Measurements from ENCODE around the gene LRRC51.
"Not testable (repeated sequence)": the region's sequence is repeated elsewhere in the genome, so short reads cannot be mapped to it uniquely, and the experiment has no call there.

The LRRC51 gene

DNA sequence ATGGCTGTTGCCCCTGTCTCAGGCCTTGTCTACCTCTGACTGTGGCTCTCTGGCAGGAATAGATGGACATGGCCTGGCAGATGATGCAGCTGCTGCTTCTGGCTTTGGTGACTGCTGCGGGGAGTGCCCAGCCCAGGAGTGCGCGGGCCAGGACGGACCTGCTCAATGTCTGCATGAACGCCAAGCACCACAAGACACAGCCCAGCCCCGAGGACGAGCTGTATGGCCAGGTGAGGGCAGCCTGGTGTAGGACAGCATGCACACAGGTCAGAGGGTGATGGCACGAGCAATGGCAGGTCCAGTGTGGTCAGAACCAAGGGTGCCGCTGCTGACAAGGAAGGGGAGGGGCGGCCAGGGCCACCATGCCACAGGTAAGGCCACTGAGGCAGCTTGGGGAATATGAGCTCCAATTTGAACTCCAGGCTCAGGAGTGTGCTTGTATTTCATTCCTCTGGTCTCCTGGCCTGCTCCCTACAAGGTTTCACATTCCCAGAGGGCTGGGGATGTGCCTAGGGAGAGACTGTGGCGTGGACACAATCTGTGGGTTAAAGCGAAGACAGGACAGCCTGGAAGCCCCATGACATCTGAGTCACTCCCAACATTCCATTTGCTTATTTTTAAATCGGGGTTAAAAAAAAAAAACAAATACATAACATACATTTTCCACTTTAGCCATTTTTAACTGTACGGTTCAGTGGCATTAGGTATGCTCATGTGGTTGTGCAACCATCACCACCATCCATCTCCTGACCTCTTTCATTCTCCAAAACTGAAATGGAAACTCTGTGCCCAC lies 55.4 kb downstream of the LRRC51 start:
- H3K36me3 Mint-ChIP-seq (ENCODE audit: low read depth) = no peaks in the 10 kb centered on the region
- no peak overlapping the region for H3K27ac Mint-ChIP-seq
- peaks cover 13% of the 10 kb centered on the region for H3K27me3 Mint-ChIP-seq
- no peaks in the 10 kb centered on the region for H3K9me3 Mint-ChIP-seq
- H3K4me3 Mint-ChIP-seq = no peak overlapping the region
- peaks cover 12% of the 10 kb centered on the region for H3K4me1 Mint-ChIP-seq (ENCODE audit: low read depth)

DNA sequence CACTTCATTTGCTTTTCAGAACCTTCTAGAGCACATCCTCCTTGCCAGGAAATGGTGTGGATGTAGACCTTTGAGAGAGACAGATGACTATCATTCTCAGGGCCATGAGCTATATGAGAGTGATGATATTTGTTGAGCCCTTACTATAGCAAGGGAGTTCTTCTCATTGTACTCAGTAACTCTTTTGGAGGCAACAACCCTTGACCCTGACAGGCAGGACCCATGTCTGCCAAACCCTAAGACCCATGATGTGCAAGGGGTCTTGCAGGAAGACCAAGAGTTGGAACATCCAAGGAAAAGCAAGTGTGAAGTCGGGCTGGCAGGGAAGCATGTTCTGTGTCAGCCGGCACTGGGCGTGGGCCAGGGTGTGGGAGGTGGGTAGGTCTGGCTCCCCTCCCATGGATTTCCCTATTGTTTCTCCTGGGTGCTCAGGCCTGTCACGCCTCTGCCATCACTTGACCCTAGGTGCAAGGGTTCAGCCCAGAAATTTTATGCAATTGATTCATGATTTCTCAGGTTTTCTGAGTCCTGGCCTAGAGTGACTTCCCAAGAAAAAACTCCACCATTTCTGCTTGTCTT lies 56.1 kb downstream of the LRRC51 start:
- Mint-ChIP-seq H3K27me3 (peaks cover 13% of the 10 kb centered on the region), H3K9me3 (no peaks in the 10 kb centered on the region), H3K4me1 (ENCODE audit: low read depth) (peaks cover 19% of the 10 kb centered on the region), H3K4me3 (no peak overlapping the region), H3K36me3 (ENCODE audit: low read depth) (no peaks in the 10 kb centered on the region), H3K27ac (no peak overlapping the region)

DNA sequence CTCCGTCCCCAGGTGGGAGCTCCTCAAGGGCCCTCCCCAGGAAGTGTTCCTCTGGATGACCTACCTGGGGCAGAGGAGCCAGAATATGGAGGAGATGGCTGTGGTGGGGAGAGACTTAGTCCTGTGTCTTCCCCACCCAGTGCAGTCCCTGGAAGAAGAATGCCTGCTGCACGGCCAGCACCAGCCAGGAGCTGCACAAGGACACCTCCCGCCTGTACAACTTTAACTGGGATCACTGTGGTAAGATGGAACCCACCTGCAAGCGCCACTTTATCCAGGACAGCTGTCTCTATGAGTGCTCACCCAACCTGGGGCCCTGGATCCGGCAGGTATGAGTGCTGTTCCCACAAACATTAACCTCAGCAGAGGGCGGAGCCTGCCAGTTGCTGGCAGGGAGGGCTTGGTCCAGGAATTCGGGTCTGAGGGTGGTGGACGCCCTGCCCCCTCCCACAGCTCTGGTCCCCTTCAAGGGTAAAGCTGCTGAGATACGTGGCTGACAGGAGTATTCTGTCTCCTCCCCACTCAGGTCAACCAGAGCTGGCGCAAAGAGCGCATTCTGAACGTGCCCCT lies 58.3 kb downstream of the LRRC51 start:
- no peak overlapping the region for H3K4me3 Mint-ChIP-seq
- no peak overlapping the region for H3K27ac Mint-ChIP-seq
- H3K9me3 Mint-ChIP-seq = no peaks in the 10 kb centered on the region
- H3K36me3 Mint-ChIP-seq (ENCODE audit: low read depth) = no peaks in the 10 kb centered on the region
- H3K4me1 Mint-ChIP-seq (ENCODE audit: low read depth) = peaks cover 23% of the 10 kb centered on the region
- H3K27me3 Mint-ChIP-seq = peaks cover 3% of the 10 kb centered on the region

DNA sequence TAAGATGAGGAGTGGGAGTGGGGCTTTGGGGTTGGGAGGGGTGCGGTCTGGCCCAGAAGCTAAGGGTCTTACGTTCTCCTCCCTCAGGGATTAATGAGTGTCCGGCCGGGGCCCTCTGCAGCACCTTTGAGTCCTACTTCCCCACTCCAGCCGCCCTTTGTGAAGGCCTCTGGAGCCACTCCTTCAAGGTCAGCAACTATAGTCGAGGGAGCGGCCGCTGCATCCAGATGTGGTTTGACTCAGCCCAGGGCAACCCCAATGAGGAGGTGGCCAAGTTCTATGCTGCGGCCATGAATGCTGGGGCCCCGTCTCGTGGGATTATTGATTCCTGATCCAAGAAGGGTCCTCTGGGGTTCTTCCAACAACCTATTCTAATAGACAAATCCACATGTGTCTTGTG lies 58.9 kb downstream of the LRRC51 start:
- H3K4me3 Mint-ChIP-seq = no peak overlapping the region
- no peaks in the 10 kb centered on the region for H3K9me3 Mint-ChIP-seq

DNA sequence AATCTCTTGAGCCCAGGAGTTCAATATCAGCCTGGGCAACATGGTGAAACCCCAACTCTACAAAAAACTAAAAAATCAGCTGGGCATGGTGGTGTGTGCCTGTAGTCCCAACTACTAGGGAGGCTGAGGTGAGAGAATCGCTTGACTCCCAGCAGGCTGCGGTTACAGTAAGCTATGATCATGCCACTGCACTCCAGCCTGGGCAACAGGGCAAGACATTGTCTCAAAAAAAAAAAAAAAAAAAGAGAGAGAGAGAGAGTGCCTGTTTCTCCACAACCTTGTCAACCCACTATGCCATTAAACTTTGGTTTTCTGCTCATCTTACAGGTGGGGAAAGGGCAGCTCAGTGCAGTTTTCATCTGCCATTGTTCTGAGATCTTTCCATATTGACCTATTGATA lies 60.0 kb downstream of the LRRC51 start:
- Mint-ChIP-seq H3K36me3 (ENCODE audit: low read depth) (no peaks in the 10 kb centered on the region), H3K27ac (no peak overlapping the region), H3K4me1 (ENCODE audit: low read depth) (peaks cover 24% of the 10 kb centered on the region), H3K27me3 (peaks cover 3% of the 10 kb centered on the region), H3K4me3 (no peak overlapping the region), H3K9me3 (no peaks in the 10 kb centered on the region)

More for the DNA sequence above, 58.9 kb downstream of the LRRC51 start:
- peaks cover 24% of the 10 kb centered on the region for H3K4me1 Mint-ChIP-seq (ENCODE audit: low read depth)
- peaks cover 3% of the 10 kb centered on the region for H3K27me3 Mint-ChIP-seq
- H3K36me3 Mint-ChIP-seq (ENCODE audit: low read depth) = no peaks in the 10 kb centered on the region
- no peak overlapping the region for H3K27ac Mint-ChIP-seq

DNA sequence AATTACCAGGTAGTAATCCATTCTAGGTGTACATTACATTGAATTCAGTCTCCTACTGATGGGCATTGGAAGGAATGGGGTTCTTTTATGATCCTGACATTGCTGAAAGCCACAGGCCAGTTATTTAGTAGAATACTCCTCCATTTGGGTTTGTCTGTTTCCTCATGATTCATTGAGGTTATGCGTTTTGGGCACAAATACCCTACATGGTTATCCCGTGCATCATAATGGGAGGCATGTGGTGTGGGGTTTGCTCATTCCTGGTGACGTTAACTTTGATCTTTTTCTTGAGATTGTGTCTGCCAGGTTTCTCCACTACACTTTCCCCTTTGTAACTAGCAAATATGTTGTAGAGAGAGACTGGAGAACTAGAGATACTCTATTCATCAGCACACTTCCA lies 60.4 kb downstream of the LRRC51 start:
- Mint-ChIP-seq H3K9me3 (no peaks in the 10 kb centered on the region), H3K4me3 (no peak overlapping the region), H3K36me3 (ENCODE audit: low read depth) (no peaks in the 10 kb centered on the region), H3K4me1 (ENCODE audit: low read depth) (peaks cover 24% of the 10 kb centered on the region), H3K27me3 (peaks cover 3% of the 10 kb centered on the region), H3K27ac (no peak overlapping the region)

DNA sequence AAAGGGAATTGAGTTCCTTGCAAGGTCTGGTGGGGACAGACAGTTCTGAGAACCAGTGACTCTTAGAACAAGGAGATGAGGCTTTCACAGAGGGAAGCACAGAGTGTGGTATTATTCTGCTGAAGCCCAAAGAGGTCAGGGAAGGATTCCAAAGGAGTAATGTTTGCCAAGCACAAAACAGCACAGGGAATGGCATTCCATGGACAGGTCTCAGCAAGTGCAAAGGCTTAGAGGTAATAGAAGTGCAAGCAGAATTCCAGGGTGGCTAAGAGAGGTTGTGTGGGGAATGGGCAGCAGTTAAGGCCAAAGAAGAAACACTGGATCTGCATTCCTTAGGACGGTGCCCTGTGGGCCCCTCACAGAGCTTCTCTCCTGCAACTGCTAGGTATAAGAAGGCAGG lies 61.4 kb downstream of the LRRC51 start:
- not testable (repeated sequence) for H3K9me3 Mint-ChIP-seq; H3K36me3 Mint-ChIP-seq (ENCODE audit: low read depth); H3K27ac Mint-ChIP-seq; H3K27me3 Mint-ChIP-seq; H3K4me3 Mint-ChIP-seq
- peaks cover 20% of the 10 kb centered on the region for H3K4me1 Mint-ChIP-seq (ENCODE audit: low read depth)

DNA sequence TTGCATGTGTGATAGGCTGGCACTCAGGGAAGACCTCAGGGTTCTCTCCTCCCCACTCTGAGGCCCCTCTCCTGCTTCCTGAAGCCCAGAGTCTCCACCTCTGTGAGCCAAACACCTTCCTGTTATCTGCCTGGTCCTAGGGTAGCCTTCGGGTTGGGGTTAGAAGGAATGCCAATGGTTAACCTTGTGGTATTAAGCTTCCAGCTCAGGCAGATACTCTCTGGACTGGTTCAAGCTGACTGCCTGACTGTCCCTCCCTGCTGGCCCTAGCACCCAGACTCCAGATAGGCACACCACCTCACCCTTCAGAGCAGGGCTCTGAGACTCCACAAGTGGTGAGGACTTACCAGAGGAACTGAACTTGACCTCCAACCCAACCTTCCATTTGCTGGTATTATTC lies 61.9 kb downstream of the LRRC51 start:
- not testable (repeated sequence) for H3K4me3 Mint-ChIP-seq; H3K9me3 Mint-ChIP-seq; H3K36me3 Mint-ChIP-seq (ENCODE audit: low read depth); H3K27ac Mint-ChIP-seq; H3K27me3 Mint-ChIP-seq
- peaks cover 20% of the 10 kb centered on the region for H3K4me1 Mint-ChIP-seq (ENCODE audit: low read depth)

DNA sequence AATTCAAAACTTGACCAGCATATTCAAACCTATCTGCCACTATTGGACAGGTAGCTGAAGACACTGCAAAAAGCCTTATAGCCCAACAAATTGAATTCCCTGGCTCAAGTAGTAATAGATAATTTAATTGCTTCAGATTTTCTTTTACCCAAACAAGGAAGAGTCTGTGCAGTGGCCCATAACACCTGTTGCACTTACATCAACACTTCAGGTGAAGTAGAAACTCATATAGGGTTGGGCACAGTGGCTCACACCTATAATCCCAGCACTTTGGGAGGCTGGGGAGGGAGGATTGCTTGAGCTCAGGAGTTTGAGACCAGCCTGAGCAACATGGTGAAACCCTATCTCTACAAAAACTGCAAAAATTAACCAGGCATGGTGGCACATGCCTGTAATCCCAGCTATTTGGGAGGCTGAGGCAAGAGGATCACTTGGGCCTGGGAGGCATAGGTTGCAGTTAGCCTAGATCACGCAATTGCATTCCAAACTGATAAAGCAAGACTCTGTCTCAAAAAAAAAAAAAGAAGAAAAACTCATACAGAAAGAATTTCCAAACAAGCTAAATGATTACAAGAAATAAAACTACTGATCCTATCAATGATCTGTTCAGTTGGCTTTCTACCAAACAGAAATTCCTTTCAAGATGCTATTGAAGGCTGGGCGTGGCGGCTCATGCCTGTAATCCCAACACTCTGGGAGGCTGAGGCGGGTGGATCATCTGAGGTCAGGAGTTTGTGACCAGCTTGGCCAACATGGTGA lies 64.3 kb downstream of the LRRC51 start:
- Mint-ChIP-seq H3K36me3 (ENCODE audit: low read depth) (no peaks in the 10 kb centered on the region), H3K27me3 (peaks cover under 1% of the 10 kb centered on the region), H3K9me3 (no peaks in the 10 kb centered on the region), H3K4me3 (no peak overlapping the region), H3K27ac (no peak overlapping the region), H3K4me1 (ENCODE audit: low read depth) (peaks cover 17% of the 10 kb centered on the region)
